ENCODE data around the gene CENPL.
"Not testable (repeated sequence)": the region's sequence is repeated elsewhere in the genome, so short reads cannot be mapped to it uniquely, and the experiment has no call there.

Gene CENPL

DNA sequence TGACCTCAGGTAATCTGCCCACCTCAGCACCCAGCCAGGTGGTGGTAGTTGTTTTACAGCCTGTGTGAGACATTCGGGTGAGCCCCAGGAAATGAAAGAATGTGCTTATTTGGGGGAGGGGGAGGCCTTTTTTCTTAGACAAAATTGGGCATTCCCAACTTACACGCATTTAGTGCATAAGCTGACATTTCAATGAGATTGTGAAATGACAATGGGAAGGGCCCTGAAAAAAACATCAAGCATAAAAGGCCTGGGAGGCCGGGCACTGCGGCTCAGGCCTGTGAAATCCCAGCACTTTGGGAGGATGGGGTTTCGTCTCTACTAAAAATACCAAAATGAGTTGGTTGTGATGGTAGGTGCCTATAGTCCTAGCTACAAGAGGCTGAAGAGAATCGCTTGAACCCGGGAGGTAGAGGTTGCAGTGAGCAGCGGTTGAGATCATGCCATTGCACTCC is 38.1 kb upstream of the CENPL start:
- Histone ChIP-seq H3K4me1 (ENCODE audit: insufficient read depth, low read length) (peaks cover 33% of the 10 kb centered on the region), H3K4me3 (ENCODE audit: low read depth in 1 of 2, low read length in 2 of 2) (no peak overlapping the region), H3K9ac (ENCODE audit: low read depth, low read length) (no peak overlapping the region), H3K9me3 (ENCODE audit: insufficient read depth, low read length, severe bottlenecking) (no peaks in the 10 kb centered on the region), H2AFZ (ENCODE audit: low read depth, low read length) (no peak overlapping the region), H3K4me2 (ENCODE audit: insufficient read depth, low read length) (no peak overlapping the region), H3K36me3 (ENCODE audit: insufficient read depth, low read length) (peaks cover 77% of the 10 kb centered on the region), H4K20me1 (ENCODE audit: insufficient read depth, low read length) (peaks cover 27% of the 10 kb centered on the region; the same call in 1 of the 2 replicates), H3K27me3 (ENCODE audit: insufficient read depth, low read length, poor library complexity) (no peaks in the 10 kb centered on the region), H3K27ac (ENCODE audit: low read length) (no peak overlapping the region), H3K79me2 (ENCODE audit: insufficient read depth, low read length) (peaks cover 32% of the 10 kb centered on the region)
- peak; percentile 7; the same call in 1 of the 3 replicates for ATAC-seq (ENCODE audit: insufficient read depth, low read depth)
- TF ChIP-seq EZH2 (IDR thresholded peaks at IDR 0.05; ENCODE audit: borderline replicate concordance, low read depth, low read length, severe bottlenecking), result no peak
- TF ChIP-seq, protein P1, sequence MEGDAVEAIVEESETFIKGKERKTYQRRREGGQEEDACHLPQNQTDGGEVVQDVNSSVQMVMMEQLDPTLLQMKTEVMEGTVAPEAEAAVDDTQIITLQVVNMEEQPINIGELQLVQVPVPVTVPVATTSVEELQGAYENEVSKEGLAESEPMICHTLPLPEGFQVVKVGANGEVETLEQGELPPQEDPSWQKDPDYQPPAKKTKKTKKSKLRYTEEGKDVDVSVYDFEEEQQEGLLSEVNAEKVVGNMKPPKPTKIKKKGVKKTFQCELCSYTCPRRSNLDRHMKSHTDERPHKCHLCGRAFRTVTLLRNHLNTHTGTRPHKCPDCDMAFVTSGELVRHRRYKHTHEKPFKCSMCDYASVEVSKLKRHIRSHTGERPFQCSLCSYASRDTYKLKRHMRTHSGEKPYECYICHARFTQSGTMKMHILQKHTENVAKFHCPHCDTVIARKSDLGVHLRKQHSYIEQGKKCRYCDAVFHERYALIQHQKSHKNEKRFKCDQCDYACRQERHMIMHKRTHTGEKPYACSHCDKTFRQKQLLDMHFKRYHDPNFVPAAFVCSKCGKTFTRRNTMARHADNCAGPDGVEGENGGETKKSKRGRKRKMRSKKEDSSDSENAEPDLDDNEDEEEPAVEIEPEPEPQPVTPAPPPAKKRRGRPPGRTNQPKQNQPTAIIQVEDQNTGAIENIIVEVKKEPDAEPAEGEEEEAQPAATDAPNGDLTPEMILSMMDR (IDR thresholded peaks at IDR 0.05; ENCODE audit: borderline replicate concordance, extremely low read depth, low read length, poor library complexity, severe bottlenecking), result no peak
- DNase-seq, result no peak

DNA sequence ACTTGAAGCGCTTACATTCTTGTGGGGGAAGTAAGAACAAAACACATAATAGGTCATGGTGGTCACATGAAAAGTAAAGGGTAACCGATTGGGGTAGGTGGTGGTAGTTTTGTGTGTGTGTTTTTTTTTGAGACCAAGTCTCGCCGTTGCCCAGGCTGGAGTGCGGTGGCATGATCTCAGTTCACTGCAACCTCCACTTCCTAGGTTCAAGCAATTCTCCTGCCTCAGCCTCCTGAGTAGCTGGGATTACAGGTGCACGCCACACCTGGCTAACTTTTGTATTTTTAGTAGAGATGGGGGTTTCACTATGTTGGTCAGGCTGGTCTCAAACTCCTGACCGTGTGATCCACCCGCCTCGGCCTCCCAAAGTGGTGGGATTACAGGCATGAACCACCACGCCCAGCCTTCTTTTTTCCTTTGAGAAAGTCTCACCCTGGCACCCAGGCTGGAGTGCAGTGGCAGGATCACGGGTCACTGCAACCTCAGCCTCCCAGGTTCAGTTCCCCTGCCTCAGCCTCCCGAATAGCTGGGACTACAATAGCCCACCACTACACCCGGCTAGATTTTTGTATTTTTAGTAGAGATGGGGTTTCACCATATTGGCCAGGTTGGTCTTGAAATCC is 37.6 kb upstream of the CENPL start:
- DNase-seq (peak; percentile 28), ATAC-seq (ENCODE audit: insufficient read depth, low read depth) (peak; percentile 22)
- Histone ChIP-seq H4K20me1 (ENCODE audit: insufficient read depth, low read length) (peaks cover 27% of the 10 kb centered on the region; the same call in 1 of the 2 replicates), H3K36me3 (ENCODE audit: insufficient read depth, low read length) (peaks cover 82% of the 10 kb centered on the region), H3K79me2 (ENCODE audit: insufficient read depth, low read length) (peaks cover 27% of the 10 kb centered on the region), H3K4me1 (ENCODE audit: insufficient read depth, low read length) (peaks cover 32% of the 10 kb centered on the region)
- not testable (repeated sequence) for H3K27me3 ChIP-seq (ENCODE audit: insufficient read depth, low read length, poor library complexity); H3K9me3 ChIP-seq (ENCODE audit: insufficient read depth, low read length, severe bottlenecking); H3K9ac ChIP-seq (ENCODE audit: low read depth, low read length); H3K27ac ChIP-seq (ENCODE audit: low read length); H2AFZ ChIP-seq (ENCODE audit: low read depth, low read length); H3K4me2 ChIP-seq (ENCODE audit: insufficient read depth, low read length); H3K4me3 ChIP-seq (ENCODE audit: low read depth in 1 of 2, low read length in 2 of 2)

DNA sequence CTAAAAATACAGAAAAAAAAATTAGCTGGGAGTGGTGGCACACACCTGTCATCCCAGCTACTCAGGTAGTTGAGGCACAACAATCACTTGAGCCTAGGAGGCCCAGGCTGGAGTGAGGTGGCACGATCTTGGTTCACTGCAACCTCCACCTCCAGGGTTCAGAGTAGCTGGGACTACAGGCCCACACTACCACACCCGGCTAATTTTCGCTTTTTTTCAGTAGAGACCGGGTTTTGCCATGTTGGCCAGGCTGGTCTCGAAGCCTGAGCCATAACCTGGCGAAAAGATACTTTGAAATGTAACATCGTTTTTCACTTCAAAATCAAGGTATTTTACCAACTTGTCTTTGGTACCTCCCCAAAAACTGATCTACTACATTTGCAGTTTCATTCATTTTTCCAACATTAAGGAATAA is 37.1 kb upstream of the CENPL start:
- peaks cover 21% of the 10 kb centered on the region for H3K79me2 ChIP-seq (ENCODE audit: insufficient read depth, low read length)
- DNase-seq (peak; percentile 19), ATAC-seq (ENCODE audit: insufficient read depth, low read depth) (peak; percentile 34)
- H3K9me3 ChIP-seq (ENCODE audit: insufficient read depth, low read length, severe bottlenecking), result no peaks in the 10 kb centered on the region
- no peaks in the 10 kb centered on the region for H3K27me3 ChIP-seq (ENCODE audit: insufficient read depth, low read length, poor library complexity)
- H3K9ac ChIP-seq (ENCODE audit: low read depth, low read length), result no peak overlapping the region
- no peak for TF ChIP-seq EZH2 (IDR thresholded peaks at IDR 0.05; ENCODE audit: borderline replicate concordance, low read depth, low read length, severe bottlenecking)
- TF ChIP-seq, protein P1 (IDR thresholded peaks at IDR 0.05; ENCODE audit: borderline replicate concordance, extremely low read depth, low read length, poor library complexity, severe bottlenecking), result no peak
- peaks cover 82% of the 10 kb centered on the region for H3K36me3 ChIP-seq (ENCODE audit: insufficient read depth, low read length)
- no peak overlapping the region for H3K4me2 ChIP-seq (ENCODE audit: insufficient read depth, low read length)
- H3K27ac ChIP-seq (ENCODE audit: low read length), result no peak overlapping the region
- peaks cover 27% of the 10 kb centered on the region for H3K4me1 ChIP-seq (ENCODE audit: insufficient read depth, low read length)
- H4K20me1 ChIP-seq (ENCODE audit: insufficient read depth, low read length), result peaks cover 25% of the 10 kb centered on the region; the same call in 1 of the 2 replicates
- H3K4me3 ChIP-seq (ENCODE audit: low read depth in 1 of 2, low read length in 2 of 2), result no peak overlapping the region
- H2AFZ ChIP-seq (ENCODE audit: low read depth, low read length), result no peak overlapping the region

DNA sequence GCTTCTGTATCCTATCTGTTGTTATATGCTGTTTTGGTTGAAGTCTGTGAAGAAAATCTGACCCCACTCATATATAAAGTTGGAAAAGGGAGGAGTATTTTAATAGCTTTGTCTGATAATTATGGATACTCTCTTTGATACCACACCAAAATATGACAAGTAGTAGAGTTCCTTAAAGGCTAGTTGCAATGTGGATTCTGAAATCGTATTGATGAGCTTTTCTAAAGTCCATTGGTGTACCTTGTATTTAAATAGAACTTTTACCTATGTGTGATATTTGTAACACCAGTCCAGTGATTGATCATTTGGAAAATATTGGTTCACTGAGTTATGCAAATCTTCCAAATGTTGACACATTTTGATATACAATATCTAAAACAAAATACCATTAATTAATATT is 35.4 kb upstream of the CENPL start:
- ATAC-seq (ENCODE audit: insufficient read depth, low read depth) (no peak), DNase-seq (no peak)
- H3K4me1 ChIP-seq (ENCODE audit: insufficient read depth, low read length), result peaks cover 10% of the 10 kb centered on the region
- no peak overlapping the region for H3K27ac ChIP-seq (ENCODE audit: low read length)
- no peak overlapping the region for H3K4me2 ChIP-seq (ENCODE audit: insufficient read depth, low read length)
- TF ChIP-seq EZH2 (IDR thresholded peaks at IDR 0.05; ENCODE audit: borderline replicate concordance, low read depth, low read length, severe bottlenecking), result no peak
- TF ChIP-seq, protein P1 (IDR thresholded peaks at IDR 0.05; ENCODE audit: borderline replicate concordance, extremely low read depth, low read length, poor library complexity, severe bottlenecking), result no peak
- no peak overlapping the region for H3K4me3 ChIP-seq (ENCODE audit: low read depth in 1 of 2, low read length in 2 of 2)
- no peak overlapping the region for H2AFZ ChIP-seq (ENCODE audit: low read depth, low read length)
- peaks cover 10% of the 10 kb centered on the region; the same call in 1 of the 2 replicates for H4K20me1 ChIP-seq (ENCODE audit: insufficient read depth, low read length)
- no peaks in the 10 kb centered on the region for H3K9me3 ChIP-seq (ENCODE audit: insufficient read depth, low read length, severe bottlenecking)
- H3K36me3 ChIP-seq (ENCODE audit: insufficient read depth, low read length), result peaks cover 82% of the 10 kb centered on the region
- no peak overlapping the region for H3K9ac ChIP-seq (ENCODE audit: low read depth, low read length)
- no peaks in the 10 kb centered on the region for H3K27me3 ChIP-seq (ENCODE audit: insufficient read depth, low read length, poor library complexity)
- peaks cover 5% of the 10 kb centered on the region; the same call in 1 of the 2 replicates for H3K79me2 ChIP-seq (ENCODE audit: insufficient read depth, low read length)

DNA sequence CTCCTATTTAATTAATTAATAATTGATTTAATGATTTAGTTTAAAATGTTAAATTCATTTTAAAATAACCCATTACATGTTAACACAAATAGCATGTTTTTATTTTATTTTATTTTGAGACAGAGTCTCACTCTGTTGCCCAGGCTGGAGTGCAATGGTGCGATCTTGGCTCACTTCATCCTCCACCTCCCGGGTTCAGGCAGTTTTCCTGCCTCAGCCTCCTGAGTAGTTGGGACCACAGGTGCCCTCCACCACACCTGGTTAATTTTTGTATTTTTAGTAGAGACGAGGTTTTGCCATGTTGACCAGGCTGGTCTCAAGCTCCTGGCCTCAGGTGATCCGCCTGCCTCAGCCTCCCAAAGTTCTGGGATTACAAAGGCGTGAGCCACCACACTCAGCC is 34.9 kb upstream of the CENPL start:
- not testable (repeated sequence) for DNase-seq

More for the DNA sequence above, 34.9 kb upstream of the CENPL start:
- not testable (repeated sequence) for H3K9ac ChIP-seq (ENCODE audit: low read depth, low read length); H2AFZ ChIP-seq (ENCODE audit: low read depth, low read length); H3K4me1 ChIP-seq (ENCODE audit: insufficient read depth, low read length); H3K79me2 ChIP-seq (ENCODE audit: insufficient read depth, low read length); H3K4me3 ChIP-seq (ENCODE audit: low read depth in 1 of 2, low read length in 2 of 2); H3K27ac ChIP-seq (ENCODE audit: low read length); H3K9me3 ChIP-seq (ENCODE audit: insufficient read depth, low read length, severe bottlenecking); H4K20me1 ChIP-seq (ENCODE audit: insufficient read depth, low read length); H3K27me3 ChIP-seq (ENCODE audit: insufficient read depth, low read length, poor library complexity); H3K4me2 ChIP-seq (ENCODE audit: insufficient read depth, low read length); ATAC-seq (ENCODE audit: insufficient read depth, low read depth)
- peaks cover 81% of the 10 kb centered on the region for H3K36me3 ChIP-seq (ENCODE audit: insufficient read depth, low read length)

Data from DND-41 (cell line).